Stomach smooth muscle (tissue), 2 donors: ENCODE measurements around the gene C2orf92.

Experiments used
- H3K27ac ChIP-seq: one replicate; pipeline ENCODE4 v1.7.0; 2013; ENCODE audit warnings: mild to moderate bottlenecking, low read length, inconsistent platforms
- H3K27me3 ChIP-seq, 2 donors: one replicate each; pipeline ENCODE4 v1.7.0; 2013; ENCODE audit warnings: low read length in 2 of 2; ENCODE audit not compliant: insufficient read depth in 2 of 2, control insufficient read depth in 1 of 2
- H3K36me3 ChIP-seq, 2 donors: one replicate each; pipeline ENCODE4 v1.7.0; 2013; ENCODE audit warnings: low read length in 2 of 2; ENCODE audit not compliant: control insufficient read depth in 2 of 2, insufficient read depth in 2 of 2
- H3K4me1 ChIP-seq: one replicate; pipeline ENCODE4 v1.7.0; 2013; ENCODE audit warnings: low read length; ENCODE audit not compliant: control insufficient read depth, insufficient read depth
- H3K4me3 ChIP-seq, 2 donors: one replicate each; pipeline ENCODE4 v1.7.0; 2013; ENCODE audit warnings: low read length in 2 of 2
- H3K9ac ChIP-seq, 2 donors: one replicate each; pipeline ENCODE4 v1.7.0; 2013; ENCODE audit warnings: low read length in 2 of 2, mild to moderate bottlenecking in 1 of 2
- H3K9me3 ChIP-seq, 2 donors: one replicate each; pipeline ENCODE4 v1.7.0; 2013; ENCODE audit warnings: low read length in 2 of 2; ENCODE audit not compliant: control insufficient read depth in 2 of 2
- donor health status: healthy.
- donor health status: Pancreatic carcinoma.

Gene C2orf92

DNA sequence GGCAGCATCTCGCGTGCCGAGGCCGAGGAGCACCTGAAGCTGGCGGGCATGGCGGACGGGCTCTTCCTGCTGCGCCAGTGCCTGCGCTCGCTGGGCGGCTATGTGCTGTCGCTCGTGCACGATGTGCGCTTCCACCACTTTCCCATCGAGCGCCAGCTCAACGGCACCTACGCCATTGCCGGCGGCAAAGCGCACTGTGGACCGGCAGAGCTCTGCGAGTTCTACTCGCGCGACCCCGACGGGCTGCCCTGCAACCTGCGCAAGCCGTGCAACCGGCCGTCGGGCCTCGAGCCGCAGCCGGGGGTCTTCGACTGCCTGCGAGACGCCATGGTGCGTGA, 54.5 kb downstream of the C2orf92 start:
- H3K27me3 ChIP-seq = peaks cover 2 to 5% of the 10 kb centered on the region in 2 donors
- H3K9ac ChIP-seq = no peak overlapping the region
- H3K36me3 ChIP-seq = no peaks in the 10 kb centered on the region
- no peak overlapping the region for H3K27ac ChIP-seq
- H3K9me3 ChIP-seq = no peaks in the 10 kb centered on the region
- no peak overlapping the region for H3K4me3 ChIP-seq
- H3K4me1 ChIP-seq = no peaks in the 10 kb centered on the region

DNA sequence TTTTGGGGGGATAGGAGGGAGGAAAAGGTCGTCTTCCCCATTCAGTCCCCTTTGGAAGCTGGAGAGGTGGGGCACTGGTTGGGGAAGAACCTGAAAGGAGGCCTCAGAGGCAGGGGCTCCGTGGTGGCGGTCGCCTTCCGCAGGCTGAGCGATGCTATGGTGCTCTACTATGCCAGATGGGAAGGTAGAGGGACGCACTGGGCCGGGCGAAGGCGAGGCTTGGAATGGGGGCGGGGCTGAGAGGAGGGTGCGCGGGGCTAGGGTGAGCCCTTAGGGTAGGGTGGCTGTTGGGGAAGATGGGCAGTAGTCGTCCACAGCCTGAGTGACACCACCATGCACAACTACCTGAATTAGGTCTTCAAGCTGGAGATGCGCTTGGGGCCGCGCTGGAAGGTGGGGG, 55.0 kb downstream of the C2orf92 start:
- Histone ChIP-seq H3K27me3 (peaks cover 2 to 5% of the 10 kb centered on the region in 2 donors), H3K4me3 (no peak overlapping the region), H3K4me1 (no peaks in the 10 kb centered on the region), H3K9me3 (no peaks in the 10 kb centered on the region), H3K27ac (no peak overlapping the region), H3K9ac (no peak overlapping the region), H3K36me3 (no peaks in the 10 kb centered on the region)

DNA sequence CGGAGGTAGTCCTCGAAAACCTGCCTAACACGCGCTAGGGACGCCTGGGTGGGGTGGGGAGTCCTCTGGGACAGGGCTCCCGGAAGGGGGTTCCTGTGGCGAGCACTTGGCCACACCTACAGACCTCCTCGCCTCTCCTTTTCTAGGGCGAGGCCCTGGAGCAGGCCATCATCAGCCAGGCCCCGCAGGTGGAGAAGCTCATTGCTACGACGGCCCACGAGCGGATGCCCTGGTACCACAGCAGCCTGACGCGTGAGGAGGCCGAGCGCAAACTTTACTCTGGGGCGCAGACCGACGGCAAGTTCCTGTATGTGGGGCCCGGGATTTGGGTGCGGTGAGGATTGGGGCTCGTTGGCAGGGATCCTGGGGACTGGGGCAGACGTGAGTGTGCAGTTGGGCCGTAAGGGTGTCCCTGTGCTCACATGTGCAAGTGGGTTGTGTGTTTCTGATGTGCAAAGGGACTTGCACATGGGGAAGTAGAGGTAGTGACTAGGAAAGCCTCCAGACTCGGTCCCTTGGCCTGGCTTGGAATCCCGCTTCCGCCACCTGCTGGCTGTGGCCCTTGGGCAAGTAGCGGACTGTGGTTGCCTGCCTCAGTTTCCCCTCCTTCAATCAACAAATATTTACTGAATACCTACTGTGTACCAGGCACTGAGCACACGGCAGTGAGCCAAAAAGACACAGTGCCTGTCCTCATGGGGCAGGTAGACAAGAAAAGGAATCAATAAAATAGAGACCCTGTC, 55.6 kb downstream of the C2orf92 start:
- Histone ChIP-seq H3K4me1 (no peaks in the 10 kb centered on the region), H3K4me3 (no peak overlapping the region), H3K9ac (no peak overlapping the region), H3K27me3 (peaks cover 2 to 5% of the 10 kb centered on the region in 2 donors), H3K9me3 (peaks cover 0 to 5% of the 10 kb centered on the region in 2 donors), H3K27ac (no peak overlapping the region), H3K36me3 (no peaks in the 10 kb centered on the region)

DNA sequence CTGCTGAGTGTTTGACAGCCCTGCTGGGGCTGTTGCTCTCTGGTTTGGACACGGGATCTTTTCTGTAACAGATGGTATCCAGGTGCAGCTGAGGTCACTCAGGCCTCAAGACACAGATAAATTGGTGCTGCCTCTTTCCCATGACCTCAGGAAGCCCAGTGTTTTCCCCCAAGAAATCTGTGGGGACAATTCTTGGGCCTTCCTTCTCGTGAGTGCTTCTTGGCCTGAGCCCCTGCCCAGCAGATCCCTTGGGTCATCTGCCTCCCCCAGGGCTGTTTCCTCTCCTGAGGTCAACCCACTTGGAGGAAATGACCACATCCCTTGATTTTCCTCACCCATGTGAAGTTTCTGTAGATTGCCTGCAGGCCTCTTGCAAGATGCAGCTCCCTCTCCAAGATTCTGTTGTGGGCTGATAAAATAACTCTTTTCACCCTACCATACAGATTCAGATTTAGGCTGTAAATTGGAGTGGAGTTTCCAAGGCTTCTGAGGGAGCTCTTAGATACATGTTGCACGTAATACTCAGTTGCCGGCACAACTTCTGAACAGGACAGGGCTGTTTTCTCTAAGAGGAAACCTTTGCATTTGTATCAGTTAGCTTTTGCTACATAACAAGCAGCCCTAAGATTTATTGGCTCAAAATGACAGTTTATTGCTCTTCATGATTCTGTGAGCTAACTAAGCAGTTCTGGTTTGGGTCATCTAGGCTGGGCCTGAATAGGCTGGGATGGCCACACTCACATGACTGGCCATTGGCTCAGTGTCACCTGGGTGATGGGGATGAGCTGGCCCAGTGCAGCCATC, 57.0 kb downstream of the C2orf92 start:
- Histone ChIP-seq H3K27ac (no peak overlapping the region), H3K9me3 (peaks cover 3 to 9% of the 10 kb centered on the region in 2 donors)

DNA sequence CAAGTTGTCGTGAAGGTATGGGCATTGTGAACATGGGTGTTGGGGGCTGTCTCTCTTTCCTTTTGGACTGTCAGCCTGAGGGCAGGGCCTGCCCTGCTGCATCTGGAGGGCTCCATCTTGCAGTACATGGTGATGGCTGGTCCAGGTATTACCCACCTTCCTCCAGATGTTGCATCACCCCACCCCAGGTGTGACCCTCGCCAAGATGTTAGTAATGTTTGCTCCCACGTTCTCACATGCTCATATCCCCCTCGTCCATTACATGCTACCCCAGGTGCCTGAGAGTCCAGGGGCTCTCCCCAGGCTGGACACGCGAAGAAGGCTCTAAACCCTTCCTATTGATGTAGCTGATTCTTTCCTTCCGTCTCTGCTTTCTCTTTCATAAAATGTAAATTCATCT, 57.8 kb downstream of the C2orf92 start:
- H3K27ac ChIP-seq = no peak overlapping the region
- no peaks in the 10 kb centered on the region for H3K4me1 ChIP-seq
- H3K9me3 ChIP-seq = peaks cover 3 to 9% of the 10 kb centered on the region in 2 donors
- peaks cover 2 to 5% of the 10 kb centered on the region in 2 donors for H3K27me3 ChIP-seq
- H3K4me3 ChIP-seq = no peak overlapping the region
- H3K9ac ChIP-seq = no peak overlapping the region
- H3K36me3 ChIP-seq = no peaks in the 10 kb centered on the region

More for the DNA sequence above, 57.0 kb downstream of the C2orf92 start:
- Histone ChIP-seq H3K9ac (no peak overlapping the region), H3K4me3 (no peak overlapping the region), H3K36me3 (no peaks in the 10 kb centered on the region), H3K27me3 (peaks cover 2 to 5% of the 10 kb centered on the region in 2 donors), H3K4me1 (no peaks in the 10 kb centered on the region)

DNA sequence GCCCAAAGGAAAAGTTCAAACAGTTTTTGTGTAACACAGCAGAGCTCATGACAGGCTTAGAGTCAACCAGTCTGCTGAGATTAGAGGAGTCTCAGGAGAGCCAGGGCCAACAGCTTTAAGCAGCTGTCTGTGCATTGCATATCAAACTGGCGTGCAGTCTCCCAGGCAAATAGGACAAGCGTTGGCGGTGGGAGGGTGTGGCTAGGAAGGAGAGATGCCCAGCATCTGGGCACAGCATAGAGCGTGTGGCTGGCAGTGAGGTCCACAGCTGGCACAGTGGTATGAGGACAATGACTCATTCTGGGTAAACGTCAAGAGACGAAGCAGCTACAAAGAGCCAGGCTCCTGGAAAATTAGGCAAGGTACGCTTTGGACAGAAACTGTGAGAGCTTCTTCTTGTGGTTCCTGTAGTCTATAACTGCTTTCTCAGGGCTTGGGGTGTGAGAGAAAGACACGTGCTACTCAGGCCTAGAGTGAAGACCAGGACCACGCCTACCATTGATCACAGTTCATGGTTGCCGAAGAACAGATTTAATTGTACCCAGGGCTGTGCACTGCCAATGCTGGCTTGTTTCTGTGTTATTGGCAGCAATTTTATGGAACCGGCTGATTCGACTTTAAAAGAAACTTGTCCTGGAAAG, 58.7 kb downstream of the C2orf92 start:
- Histone ChIP-seq H3K9ac (no peak overlapping the region), H3K27ac (no peak overlapping the region), H3K4me3 (no peak overlapping the region), H3K27me3 (peaks cover 2 to 5% of the 10 kb centered on the region in 2 donors), H3K4me1 (no peaks in the 10 kb centered on the region), H3K36me3 (no peaks in the 10 kb centered on the region), H3K9me3 (peaks cover 3 to 9% of the 10 kb centered on the region in 2 donors)

DNA sequence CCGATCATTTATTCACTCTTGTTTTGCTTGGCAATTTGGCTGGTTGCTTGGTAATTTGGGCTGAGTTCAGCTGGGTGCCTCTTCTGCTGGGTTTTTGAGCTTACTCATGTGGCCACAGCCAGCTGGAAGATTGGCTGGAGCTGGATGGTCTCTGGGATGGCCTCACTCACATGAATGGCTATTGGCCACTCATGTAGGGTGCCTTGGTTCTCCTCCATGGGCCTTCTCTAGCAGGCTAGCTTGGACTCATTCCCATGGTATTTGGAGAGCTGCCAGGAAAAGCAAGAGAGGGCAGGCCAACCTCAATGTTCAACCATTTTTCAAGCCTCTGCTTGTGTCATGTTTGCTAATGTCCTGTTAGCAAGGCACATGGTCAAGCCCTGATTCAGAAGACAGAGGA, 60.7 kb downstream of the C2orf92 start:
- H3K36me3 ChIP-seq = no peaks in the 10 kb centered on the region
- H3K9ac ChIP-seq = no peak overlapping the region
- peaks cover 3 to 9% of the 10 kb centered on the region in 2 donors for H3K9me3 ChIP-seq
- H3K27me3 ChIP-seq = no peaks in the 10 kb centered on the region
- no peak overlapping the region for H3K4me3 ChIP-seq
- no peaks in the 10 kb centered on the region for H3K4me1 ChIP-seq
- H3K27ac ChIP-seq = no peak overlapping the region

DNA sequence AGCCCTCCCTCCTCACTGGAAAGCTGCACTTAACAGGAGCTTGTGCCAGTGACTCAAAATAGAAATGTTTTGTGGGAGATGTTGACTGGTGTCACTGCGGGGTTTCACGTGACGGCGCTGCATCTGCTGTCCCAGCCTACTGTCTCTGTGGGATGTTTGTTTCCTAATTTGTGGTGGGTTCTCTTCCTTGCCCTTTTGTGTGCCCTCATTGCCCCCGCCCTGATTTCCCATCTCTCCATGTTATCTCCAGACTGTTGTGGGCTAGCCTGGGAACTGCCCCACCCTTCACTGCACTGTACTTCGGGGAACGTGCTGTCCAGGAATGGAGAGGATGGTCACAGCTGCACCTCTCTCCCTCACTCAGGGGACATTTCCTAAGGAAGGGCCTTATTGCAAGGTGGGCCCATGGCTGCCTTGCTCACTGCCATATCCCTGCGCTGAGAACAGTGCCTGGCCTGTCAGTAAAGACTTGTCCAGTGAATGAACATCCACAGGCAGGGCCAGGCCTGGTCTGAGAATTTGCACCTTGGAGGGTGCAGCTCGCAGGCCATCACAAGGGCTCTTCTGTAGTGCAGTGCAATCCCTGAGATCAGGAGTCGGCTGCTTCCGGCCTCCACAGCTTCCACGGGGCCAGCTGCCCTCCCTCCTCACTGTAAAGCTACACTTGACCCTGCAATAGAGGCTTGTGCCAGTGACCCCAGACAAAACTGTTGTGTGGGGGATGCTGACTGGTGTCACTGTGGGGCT, 61.9 kb downstream of the C2orf92 start:
- Histone ChIP-seq H3K4me1 (no peaks in the 10 kb centered on the region), H3K4me3 (no peak overlapping the region), H3K27ac (no peak overlapping the region), H3K36me3 (no peaks in the 10 kb centered on the region), H3K9ac (no peak overlapping the region), H3K9me3 (peaks cover 3 to 9% of the 10 kb centered on the region in 2 donors), H3K27me3 (no peaks in the 10 kb centered on the region)

DNA sequence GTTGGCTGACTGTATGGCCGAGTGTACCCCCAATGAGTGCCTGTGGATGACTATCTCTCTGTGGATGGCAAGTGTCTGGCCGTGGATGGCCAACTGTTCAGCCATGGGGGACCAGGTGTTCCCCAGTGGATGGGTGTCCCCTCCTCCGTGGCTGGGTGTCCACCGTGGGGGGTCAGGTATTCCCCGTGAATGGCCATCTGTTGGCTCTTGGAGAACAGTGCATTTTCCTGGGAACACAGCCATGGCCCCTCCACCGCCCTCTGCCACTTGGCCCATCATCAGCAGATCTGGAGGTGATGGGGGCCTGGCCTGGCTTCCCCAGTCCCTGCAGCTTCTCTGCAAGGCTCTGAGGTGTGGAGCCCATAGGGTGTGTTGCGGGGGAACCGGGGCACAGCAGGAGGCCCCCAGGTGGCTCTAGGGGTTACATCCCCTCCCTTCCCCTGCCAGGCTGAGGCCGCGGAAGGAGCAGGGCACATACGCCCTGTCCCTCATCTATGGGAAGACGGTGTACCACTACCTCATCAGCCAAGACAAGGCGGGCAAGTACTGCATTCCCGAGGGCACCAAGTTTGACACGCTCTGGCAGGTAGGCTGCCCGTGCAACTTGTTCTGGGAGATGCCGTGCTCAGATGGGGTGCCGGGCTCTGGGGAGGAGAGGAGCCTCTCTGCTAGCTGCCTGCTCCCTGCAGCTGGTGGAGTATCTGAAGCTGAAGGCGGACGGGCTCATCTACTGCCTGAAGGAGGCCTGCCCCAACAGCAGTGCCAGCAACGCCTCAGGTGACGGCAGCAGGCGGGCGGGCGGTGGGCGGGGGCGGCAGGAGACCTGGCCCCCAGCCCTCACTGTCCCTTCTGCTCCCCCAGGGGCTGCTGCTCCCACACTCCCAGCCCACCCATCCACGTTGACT, 63.2 kb downstream of the C2orf92 start:
- Histone ChIP-seq H3K27me3 (no peaks in the 10 kb centered on the region), H3K4me3 (no peak overlapping the region), H3K9me3 (peaks cover 3 to 9% of the 10 kb centered on the region in 2 donors), H3K9ac (no peak overlapping the region), H3K27ac (no peak overlapping the region), H3K4me1 (no peaks in the 10 kb centered on the region), H3K36me3 (no peaks in the 10 kb centered on the region)
